ENCODE results near the gene RPGRIP1L. TPM values are rescaled to one million over a fixed set of nuclear protein-coding genes. Genes with fewer than 3 reads are reported as not detected.
A peak's percentile ranks its signal among the peaks of the same experiment; 100 is the strongest.

The RPGRIP1L gene
- total and polyA plus RNA-seq, 2 of the 8 experiments (the other 6 are each of a cell fraction or from before 2014, with no cell fraction given), result 4.0 to 13.7 TPM

DNA sequence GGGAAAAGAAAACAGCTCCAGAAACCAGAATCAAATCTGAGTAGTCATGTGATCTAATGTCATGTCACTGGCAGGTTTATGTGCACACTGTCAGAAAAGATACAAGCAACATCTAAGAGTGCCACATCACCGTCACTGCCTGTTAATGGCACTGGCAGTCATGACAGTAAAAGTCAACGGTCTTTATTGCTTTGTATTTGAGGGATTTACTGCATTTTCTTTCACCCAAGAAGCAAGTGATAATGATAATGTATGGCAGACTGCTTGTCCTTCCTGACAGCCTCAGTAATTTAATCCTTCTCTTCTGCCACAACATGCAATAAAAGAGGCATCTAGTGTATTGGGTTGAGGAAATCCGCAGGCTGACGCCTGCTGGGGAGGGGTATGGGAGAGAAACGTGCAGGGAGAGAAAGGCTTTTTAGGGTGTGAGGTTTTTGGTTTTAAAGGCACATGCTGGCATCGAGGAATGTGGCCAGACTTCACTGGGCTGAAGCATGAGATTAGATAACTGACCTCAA is 92.4 kb downstream of the RPGRIP1L start:
- Histone ChIP-seq H3K4me1 (replicated peaks in 1 of 4; ENCODE audit: control insufficient read depth in 3 of 4, insufficient read depth in 4 of 4, low read length in 3 of 4) (no peaks in the 10 kb centered on the region), H4K8ac (ENCODE audit: extremely low read depth, insufficient read depth, low read length) (no peak overlapping the region), H4K20me1 (replicated peaks in 1 of 2; ENCODE audit: control insufficient read depth in 1 of 2, insufficient read depth in 2 of 2, low read length in 2 of 2) (no peaks in the 10 kb centered on the region), H3K4me2 (ENCODE audit: insufficient read depth in 1 of 2, low read depth in 2 of 2, low read length in 2 of 2) (no peak overlapping the region), H2AK5ac (ENCODE audit: low read depth, low read length) (no peak overlapping the region), H3K27me3 (replicated peaks in 1 of 4; ENCODE audit: control insufficient read depth in 3 of 4, extremely low read depth in 1 of 4, insufficient read depth in 3 of 4, low read length in 3 of 4) (no peaks in the 10 kb centered on the region), H2AFZ (ENCODE audit: low read length) (no peak overlapping the region), H3K14ac (ENCODE audit: insufficient read length) (no peak overlapping the region), H3K56ac (replicated peaks; ENCODE audit: insufficient read length, low read depth, low read length) (no peak overlapping the region), H2BK5ac (ENCODE audit: low read depth, low read length) (no peak overlapping the region), H3K4me3 (ENCODE audit: extremely low read depth in 1 of 4, insufficient read depth in 2 of 4, low read depth in 3 of 4, low read length in 4 of 4) (no peak overlapping the region), H2BK120ac (replicated peaks; ENCODE audit: low read depth, low read length) (no peak overlapping the region), H3K4ac (replicated peaks; ENCODE audit: insufficient read length, low read depth, low read length) (no peak overlapping the region), H3K27ac (ENCODE audit: low read depth, low read length) (no peak overlapping the region), H3K23ac (ENCODE audit: insufficient read length) (no peak overlapping the region), H4K5ac (ENCODE audit: insufficient read length, low read depth, low read length) (no peak overlapping the region), H3K23me2 (ENCODE audit: low read depth, low read length) (no peaks in the 10 kb centered on the region), H3K79me2 (ENCODE audit: control insufficient read depth in 1 of 2, insufficient read depth in 2 of 2, low read length in 2 of 2) (no peaks in the 10 kb centered on the region), H2BK20ac (ENCODE audit: low read length) (no peak overlapping the region), H2BK12ac (ENCODE audit: low read depth, low read length) (no peak overlapping the region), H3K36me3 (ENCODE audit: control insufficient read depth in 2 of 4, insufficient read depth in 4 of 4, low read length in 3 of 4) (no peaks in the 10 kb centered on the region), H3K79me1 (ENCODE audit: low read depth, low read length) (no peaks in the 10 kb centered on the region), H3K9me3 (ENCODE audit: insufficient read depth in 2 of 2, low read depth in 1 of 2, low read length in 1 of 2) (no peaks in the 10 kb centered on the region), H3K18ac (ENCODE audit: extremely low read depth, low read length) (no peak overlapping the region), H4K91ac (replicated peaks; ENCODE audit: insufficient read length, low read length) (no peak overlapping the region), H3K9ac (replicated peaks in 1 of 4; ENCODE audit: extremely low read depth in 1 of 4, low read depth in 3 of 4, low read length in 3 of 4) (no peak overlapping the region), H2BK15ac (ENCODE audit: low read length) (no peak overlapping the region)
- POLR2A ChIA-PET (ENCODE audit: partially characterized antibody), result no interaction called here
- CTCF ChIA-PET (ENCODE audit: partially characterized antibody), result no interaction called here
- TF ChIP-seq, protein P1, sequence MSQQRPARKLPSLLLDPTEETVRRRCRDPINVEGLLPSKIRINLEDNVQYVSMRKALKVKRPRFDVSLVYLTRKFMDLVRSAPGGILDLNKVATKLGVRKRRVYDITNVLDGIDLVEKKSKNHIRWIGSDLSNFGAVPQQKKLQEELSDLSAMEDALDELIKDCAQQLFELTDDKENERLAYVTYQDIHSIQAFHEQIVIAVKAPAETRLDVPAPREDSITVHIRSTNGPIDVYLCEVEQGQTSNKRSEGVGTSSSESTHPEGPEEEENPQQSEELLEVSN (IDR thresholded peaks at IDR 0.05), result peak; percentile 28; the same call in 1 of the 2 replicates
- no peak for TF ChIP-seq TAF7 (optimal IDR thresholded peaks at IDR 0.05; ENCODE audit: borderline replicate concordance, low read depth, low read length)
- FAIRE-seq (no peak), DNase-seq (ENCODE audit: low read depth in 1 of 2, low spot score in 2 of 2) (no peak)
- WGBS, 2 experiments (ENCODE audit: extremely low coverage in 1 of 2, insufficient coverage in 1 of 2, insufficient read length in 1 of 2, insufficient replicate concordance in 2 of 2, low coverage in 1 of 2, low lambda C conversion rate in 2 of 2, missing lambda C conversion rate in 1 of 2), result 88% methylated on average over 6 of the region's 6 CpGs; no CpG with 5 or more reads in 1 of the 2 experiments

Measured in H1 (cell line).